Measurements from ENCODE around the gene VSTM1.

The VSTM1 gene

GRCh38 chr19:54106716-54107115, 43.0 kb upstream of the VSTM1 start:
- TF ChIP-seq REST (IDR thresholded peaks at IDR 0.05; ENCODE audit: insufficient read depth in 1 of 2, low read depth in 2 of 2, low read length in 2 of 2) (no peak), POLR2AphosphoS5 (IDR thresholded peaks at IDR 0.05; ENCODE audit: low read depth, low read length) (no peak), SIN3A (IDR thresholded peaks at IDR 0.05; ENCODE audit: borderline replicate concordance, insufficient read depth, low read length) (no peak), TAF1 (IDR thresholded peaks at IDR 0.05; ENCODE audit: borderline replicate concordance, insufficient read depth, low read length) (no peak), FOXP2 (optimal IDR thresholded peaks at IDR 0.05; ENCODE audit: borderline replicate concordance, extremely low read depth, extremely low read length, insufficient read depth) (no peak)

GRCh38 chr19:54105796-54106195, 42.1 kb upstream of the VSTM1 start:
- TF ChIP-seq SIN3A (IDR thresholded peaks at IDR 0.05; ENCODE audit: borderline replicate concordance, insufficient read depth, low read length) = no peak
- no peak for TF ChIP-seq TAF1 (IDR thresholded peaks at IDR 0.05; ENCODE audit: borderline replicate concordance, insufficient read depth, low read length)
- TF ChIP-seq REST (IDR thresholded peaks at IDR 0.05; ENCODE audit: insufficient read depth in 1 of 2, low read depth in 2 of 2, low read length in 2 of 2) = no peak
- no peak for TF ChIP-seq FOXP2 (optimal IDR thresholded peaks at IDR 0.05; ENCODE audit: borderline replicate concordance, extremely low read depth, extremely low read length, insufficient read depth)
- TF ChIP-seq POLR2AphosphoS5 (IDR thresholded peaks at IDR 0.05; ENCODE audit: low read depth, low read length) = no peak

GRCh38 chr19:54104998-54105715, 41.5 kb upstream of the VSTM1 start:
- TF ChIP-seq POLR2AphosphoS5 (IDR thresholded peaks at IDR 0.05; ENCODE audit: low read depth, low read length) = no peak
- no peak for TF ChIP-seq FOXP2 (optimal IDR thresholded peaks at IDR 0.05; ENCODE audit: borderline replicate concordance, extremely low read depth, extremely low read length, insufficient read depth)
- TF ChIP-seq TAF1 (IDR thresholded peaks at IDR 0.05; ENCODE audit: borderline replicate concordance, insufficient read depth, low read length) = no peak
- TF ChIP-seq SIN3A (IDR thresholded peaks at IDR 0.05; ENCODE audit: borderline replicate concordance, insufficient read depth, low read length) = no peak
- TF ChIP-seq REST (IDR thresholded peaks at IDR 0.05; ENCODE audit: insufficient read depth in 1 of 2, low read depth in 2 of 2, low read length in 2 of 2) = no peak

GRCh38 chr19:54102421-54103169, 38.9 kb upstream of the VSTM1 start, which contains the start of gene NDUFA3:
NDUFA3 (plus strand) TSS chr19:54102855; CDS start chr19:54102879, 24 bp downstream.
- TF ChIP-seq TAF1 (IDR thresholded peaks at IDR 0.05; ENCODE audit: borderline replicate concordance, insufficient read depth, low read length) (peak; percentile 94; the same call in 1 of the 2 replicates), FOXP2 (optimal IDR thresholded peaks at IDR 0.05; ENCODE audit: borderline replicate concordance, extremely low read depth, extremely low read length, insufficient read depth) (peak; percentile 72), SIN3A (IDR thresholded peaks at IDR 0.05; ENCODE audit: borderline replicate concordance, insufficient read depth, low read length) (no peak), REST (IDR thresholded peaks at IDR 0.05; ENCODE audit: insufficient read depth in 1 of 2, low read depth in 2 of 2, low read length in 2 of 2) (0 out of 4 replicates have a peak, but pooled peaks of 1 of the 2 experiments have one; percentile 25), POLR2AphosphoS5 (IDR thresholded peaks at IDR 0.05; ENCODE audit: low read depth, low read length) (peak; percentile 93)

All from PFSK-1 (cell line).